ENCODE data around the gene TBKBP1. TPM values are rescaled to one million over a fixed set of nuclear protein-coding genes. Genes with fewer than 3 reads are reported as not detected.

TBKBP1 gene
- total and polyA plus RNA-seq, 2 donors from 2014 or later = 10.1 to 11.2 TPM

GRCh38 chr17:47705536-47706530 lies 11.9 kb downstream of the TBKBP1 start:
- H3K27me3 ChIP-seq (ENCODE audit: control insufficient read depth, insufficient read depth, low read length) = no peaks in the 10 kb centered on the region
- H3K9me3 ChIP-seq (ENCODE audit: control insufficient read depth in 2 of 3, insufficient read depth in 1 of 3, low read length in 3 of 3) = no peaks in the 10 kb centered on the region
- TF ChIP-seq CTCF (IDR thresholded peaks at IDR 0.05; ENCODE audit: borderline replicate concordance, extremely low read depth, insufficient read depth) = no peak
- intact Hi-C loops (cut with DNase I) = no loop called here
- H3K4me1 ChIP-seq (ENCODE audit: control insufficient read depth in 2 of 3, insufficient read depth in 2 of 3, low read depth in 1 of 3, low read length in 3 of 3) = peaks cover 0 to 13% (median 6%) of the 10 kb centered on the region in 3 donors
- H3K9ac ChIP-seq (ENCODE audit: low read length in 3 of 3) = no peak overlapping the region
- no peak overlapping the region for H3K4me3 ChIP-seq (ENCODE audit: low read length in 3 of 3)
- H3K27ac ChIP-seq (ENCODE audit: low read depth in 2 of 2, low read length in 2 of 2) = no peak overlapping the region
- H3K36me3 ChIP-seq (ENCODE audit: control insufficient read depth in 2 of 3, insufficient read depth in 3 of 3, low read length in 3 of 3) = peaks cover 0 to 7% (median 3%) of the 10 kb centered on the region in 3 donors
- DNase-seq = peak in 1 of 5 donors; percentile 44
- no peak for FAIRE-seq

GRCh38 chr17:47707056-47707804 lies 13.3 kb downstream of the TBKBP1 start:
- Histone ChIP-seq H3K4me3 (ENCODE audit: low read length in 3 of 3) (no peak overlapping the region), H3K9ac (ENCODE audit: low read length in 3 of 3) (no peak overlapping the region), H3K4me1 (ENCODE audit: control insufficient read depth in 2 of 3, insufficient read depth in 2 of 3, low read depth in 1 of 3, low read length in 3 of 3) (peaks cover 0 to 13% (median 6%) of the 10 kb centered on the region in 3 donors), H3K36me3 (ENCODE audit: control insufficient read depth in 2 of 3, insufficient read depth in 3 of 3, low read length in 3 of 3) (peaks cover 0 to 7% (median 3%) of the 10 kb centered on the region in 3 donors), H3K9me3 (ENCODE audit: control insufficient read depth in 2 of 3, insufficient read depth in 1 of 3, low read length in 3 of 3) (no peaks in the 10 kb centered on the region), H3K27me3 (ENCODE audit: control insufficient read depth, insufficient read depth, low read length) (no peaks in the 10 kb centered on the region), H3K27ac (ENCODE audit: low read depth in 2 of 2, low read length in 2 of 2) (no peak overlapping the region)
- no peak for FAIRE-seq
- peak in 1 of 5 donors; percentile 13 for DNase-seq
- TF ChIP-seq CTCF (IDR thresholded peaks at IDR 0.05; ENCODE audit: borderline replicate concordance, extremely low read depth, insufficient read depth) = no peak
- intact Hi-C loops (cut with DNase I) = no loop called here

DNA sequence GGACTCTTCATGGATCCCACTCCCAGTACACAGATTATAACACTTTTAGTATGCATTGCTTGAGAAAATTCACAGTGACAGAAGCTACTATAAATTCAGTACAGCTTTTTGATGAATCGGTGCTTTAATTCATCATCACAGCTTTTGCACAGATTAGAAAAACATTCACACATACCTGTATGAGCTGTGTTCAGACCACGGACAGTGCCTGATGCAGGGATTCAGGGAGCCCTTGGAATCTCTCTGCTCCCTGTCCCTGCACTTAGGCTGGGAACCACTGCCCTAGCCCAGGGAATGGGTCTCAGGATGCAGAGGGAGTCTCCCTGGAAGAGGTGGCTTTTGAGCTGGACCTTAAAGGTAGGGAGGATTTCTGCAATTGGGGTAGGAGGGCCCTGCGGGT lies 13.9 kb downstream of the TBKBP1 start:
- Histone ChIP-seq H3K9me3 (ENCODE audit: control insufficient read depth in 2 of 3, insufficient read depth in 1 of 3, low read length in 3 of 3) (no peaks in the 10 kb centered on the region), H3K27me3 (ENCODE audit: control insufficient read depth, insufficient read depth, low read length) (no peaks in the 10 kb centered on the region), H3K9ac (ENCODE audit: low read length in 3 of 3) (no peak overlapping the region), H3K4me1 (ENCODE audit: control insufficient read depth in 2 of 3, insufficient read depth in 2 of 3, low read depth in 1 of 3, low read length in 3 of 3) (peaks cover 0 to 16% (median 7%) of the 10 kb centered on the region in 3 donors), H3K27ac (ENCODE audit: low read depth in 2 of 2, low read length in 2 of 2) (no peak overlapping the region), H3K4me3 (ENCODE audit: low read length in 3 of 3) (no peak overlapping the region), H3K36me3 (ENCODE audit: control insufficient read depth in 2 of 3, insufficient read depth in 3 of 3, low read length in 3 of 3) (peaks cover 0 to 7% (median 3%) of the 10 kb centered on the region in 3 donors)
- FAIRE-seq (no peak), DNase-seq (no peak)
- TF ChIP-seq CTCF (IDR thresholded peaks at IDR 0.05; ENCODE audit: borderline replicate concordance, extremely low read depth, insufficient read depth) = no peak
- intact Hi-C loops (cut with DNase I) = no loop called here
